Parathyroid adenoma (tissue), 2 donors: ENCODE results near the gene NKAIN2.
"Not testable (repeated sequence)": the region's sequence is repeated elsewhere in the genome, so short reads cannot be mapped to it uniquely, and the experiment has no call there.

Experiments used
- H2AFZ ChIP-seq: fragments of 300-600 bp; sonication (generic); one replicate; pipeline ENCODE4 v1.7.0; 2017; ENCODE audit warnings: antibody characterized with exemption, mild to moderate bottlenecking
- H3K27ac ChIP-seq: fragments of 300-600 bp; sonication (generic); one replicate; pipeline ENCODE4 v1.7.0; 2017
- H3K27me3 ChIP-seq: fragments of 300-600 bp; sonication (generic); one replicate; pipeline ENCODE4 v1.7.0; 2017; ENCODE audit warnings: low read length; ENCODE audit not compliant: control insufficient read depth, insufficient read depth
- H3K36me3 ChIP-seq: fragments of 300-600 bp; sonication (generic); one replicate; pipeline ENCODE4 v1.7.0; 2017; ENCODE audit warnings: low read length; ENCODE audit not compliant: control insufficient read depth, insufficient read depth
- H3K4me1 ChIP-seq: fragments of 300-600 bp; sonication (generic); one replicate; pipeline ENCODE4 v1.7.0; 2017; ENCODE audit warnings: control low read depth
- H3K4me2 ChIP-seq: fragments of 300-600 bp; sonication (generic); one replicate; pipeline ENCODE4 v1.7.0; 2017; ENCODE audit warnings: low read length
- H3K4me3 ChIP-seq: fragments of 300-600 bp; sonication (generic); one replicate; pipeline ENCODE4 v1.7.0; 2017; ENCODE audit warnings: low read depth, low read length
- H3K79me2 ChIP-seq: fragments of 300-600 bp; sonication (generic); one replicate; pipeline ENCODE4 v1.7.0; 2017; ENCODE audit warnings: control low read depth
- H3K9ac ChIP-seq: fragments of 300-600 bp; sonication (generic); one replicate; pipeline ENCODE4 v1.7.0; 2017; ENCODE audit warnings: mild to moderate bottlenecking
- H3K9me3 ChIP-seq: fragments of 300-600 bp; sonication (generic); one replicate; pipeline ENCODE4 v1.7.0; 2017; ENCODE audit warnings: low read length; ENCODE audit not compliant: control insufficient read depth
- CTCF ChIP-seq: fragments of 300-600 bp; sonication (generic); IDR thresholded peaks from one replicate; pipeline ENCODE4 v1.7.0; 2017; ENCODE audit warnings: antibody characterized with exemption, mild to moderate bottlenecking
- donor health status: primary hyperparathyroidism.

Gene NKAIN2

DNA sequence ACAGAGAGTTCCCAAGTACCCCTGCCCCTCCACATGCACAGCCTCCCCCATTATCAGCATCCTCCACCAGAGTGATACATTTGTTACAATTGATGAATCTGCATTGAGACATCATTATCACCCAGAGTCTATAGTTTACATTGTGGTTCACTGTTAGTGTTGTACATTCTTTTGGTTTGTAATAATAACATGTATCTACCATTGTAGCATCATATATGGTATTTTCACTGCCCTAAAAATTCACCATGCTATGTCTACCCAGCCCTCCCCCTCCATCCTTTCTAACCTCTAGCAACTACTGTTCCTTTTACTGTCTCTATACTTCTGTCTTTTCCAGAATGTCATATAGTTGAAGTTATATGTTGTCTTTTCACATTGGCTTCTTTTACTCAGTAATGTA lies 884.7 kb downstream of the NKAIN2 start:
- H3K27me3 ChIP-seq: no peaks in the 10 kb centered on the region
- no peaks in the 10 kb centered on the region for H3K4me1 ChIP-seq
- no peak overlapping the region for H3K27ac ChIP-seq
- no peak overlapping the region for H2AFZ ChIP-seq
- no peak overlapping the region for H3K4me3 ChIP-seq
- H3K9ac ChIP-seq: no peak overlapping the region
- TF ChIP-seq CTCF: no peak
- H3K79me2 ChIP-seq: no peaks in the 10 kb centered on the region
- H3K9me3 ChIP-seq: no peaks in the 10 kb centered on the region
- H3K4me2 ChIP-seq: no peak overlapping the region
- no peaks in the 10 kb centered on the region for H3K36me3 ChIP-seq

GRCh38 chr6:124694139-124694705 lies 890.6 kb downstream of the NKAIN2 start:
- H3K4me2 ChIP-seq: no peak overlapping the region
- no peaks in the 10 kb centered on the region for H3K27me3 ChIP-seq
- H3K27ac ChIP-seq: no peak overlapping the region
- H3K4me3 ChIP-seq: no peak overlapping the region
- no peaks in the 10 kb centered on the region for H3K4me1 ChIP-seq
- no peaks in the 10 kb centered on the region for H3K79me2 ChIP-seq
- H3K9ac ChIP-seq: no peak overlapping the region
- no peaks in the 10 kb centered on the region for H3K36me3 ChIP-seq
- H2AFZ ChIP-seq: no peak overlapping the region
- TF ChIP-seq CTCF: no peak
- H3K9me3 ChIP-seq: no peaks in the 10 kb centered on the region

- Histone ChIP-seq H3K4me3 (no peak overlapping the region), H3K27ac (no peak overlapping the region), H3K9me3 (no peaks in the 10 kb centered on the region), H2AFZ (no peak overlapping the region), H3K36me3 (no peaks in the 10 kb centered on the region), H3K4me1 (no peaks in the 10 kb centered on the region), H3K9ac (no peak overlapping the region), H3K79me2 (no peaks in the 10 kb centered on the region), H3K27me3 (no peaks in the 10 kb centered on the region), H3K4me2 (no peak overlapping the region)
- no peak for TF ChIP-seq CTCF
Measured at GRCh38 chr6:124699038-124699437, 895.4 kb downstream of the NKAIN2 start.

GRCh38 chr6:124703541-124703940 lies 899.9 kb downstream of the NKAIN2 start:
- no peaks in the 10 kb centered on the region for H3K4me1 ChIP-seq
- no peak overlapping the region for H3K9ac ChIP-seq
- no peak overlapping the region for H2AFZ ChIP-seq
- H3K4me3 ChIP-seq: no peak overlapping the region
- H3K27ac ChIP-seq: no peak overlapping the region
- H3K9me3 ChIP-seq: no peaks in the 10 kb centered on the region
- no peaks in the 10 kb centered on the region for H3K27me3 ChIP-seq
- no peaks in the 10 kb centered on the region for H3K36me3 ChIP-seq
- H3K79me2 ChIP-seq: no peaks in the 10 kb centered on the region
- no peak overlapping the region for H3K4me2 ChIP-seq
- no peak for TF ChIP-seq CTCF

GRCh38 chr6:124712532-124712931 lies 908.9 kb downstream of the NKAIN2 start:
- H3K4me3 ChIP-seq, H3K4me1 ChIP-seq, H2AFZ ChIP-seq, H3K27ac ChIP-seq, H3K9ac ChIP-seq, H3K79me2 ChIP-seq, H3K4me2 ChIP-seq, H3K27me3 ChIP-seq, H3K36me3 ChIP-seq, H3K9me3 ChIP-seq: not testable (repeated sequence)
